IMR-90 (cell line): ENCODE data around the gene CTNS. TPM values are rescaled to one million over a fixed set of nuclear protein-coding genes. Genes with fewer than 3 reads are reported as not detected.

ENCODE experiments used
- ATAC-seq: fragments of 200-7000 bp; cut with Tn5 transposase; 2 replicates; pipeline ENCODE4 v1.9.1; 2020; ENCODE audit warnings: low read depth, mild to moderate bottlenecking, moderate library complexity
- BruUV-seq: library from RNA; stranded (reverse); fragments of 400-500 nt; replicated peaks from 2 replicates; lab custom pipeline; 2021; lab: Mats Ljungman, UMichigan
- CTCF ChIA-PET: fragments of 300-600 bp; formaldehyde crosslinking; extraction: SDS; loops from one replicate; lab custom pipeline; 2021; ENCODE audit warnings: antibody characterized with exemption; lab: Yijun Ruan, JAX
- POLR2A ChIA-PET: fragments of 300-600 bp; sonication (Branson Sonifier 250); formaldehyde crosslinking; loops from one replicate; lab custom pipeline; 2022; ENCODE audit warnings: antibody characterized with exemption; ENCODE audit not compliant: unreplicated experiment; lab: Charles Lee
- DNase-seq: peaks from one replicate; pipeline ENCODE4 v3.0.0; 2013
- H2AFZ ChIP-seq: replicated peaks from 2 replicates; pipeline ENCODE3; 2013; ENCODE audit warnings: low read length, mild to moderate bottlenecking; ENCODE audit not compliant: poor library complexity
- H2AK5ac ChIP-seq: 2 replicates; pipeline ENCODE4 v1.6.1; 2013; ENCODE audit warnings: low read depth, low read length, inconsistent platforms
- H2AK9ac ChIP-seq: replicated peaks from 2 replicates; pipeline ENCODE3; 2013; ENCODE audit warnings: mild to moderate bottlenecking, low read depth, low read length, moderate library complexity; ENCODE audit not compliant: poor library complexity
- H2BK120ac ChIP-seq: 2 replicates; pipeline ENCODE4 v1.6.1; 2013; ENCODE audit warnings: low read depth, low read length, inconsistent platforms
- H2BK15ac ChIP-seq: 3 replicates; pipeline ENCODE4 v1.6.1; 2013; ENCODE audit warnings: low read depth, low read length, inconsistent platforms
- H2BK20ac ChIP-seq: 2 replicates; pipeline ENCODE4 v1.6.1; 2013; ENCODE audit warnings: low read depth, mild to moderate bottlenecking, inconsistent platforms, low read length, moderate library complexity
- H2BK5ac ChIP-seq: 2 replicates; pipeline ENCODE4 v1.6.1; 2013; ENCODE audit warnings: mild to moderate bottlenecking, low read depth, low read length, inconsistent platforms; ENCODE audit not compliant: poor library complexity, severe bottlenecking
- H3K14ac ChIP-seq: replicated peaks from 2 replicates; pipeline ENCODE4 v1.6.1; 2013; ENCODE audit warnings: low read depth, low read length, inconsistent platforms
- H3K18ac ChIP-seq: 2 replicates; pipeline ENCODE4 v1.6.1; 2013; ENCODE audit warnings: low read depth, low read length, control low read depth
- H3K23ac ChIP-seq: 2 replicates; pipeline ENCODE4 v1.6.1; 2013; ENCODE audit warnings: low read depth, low read length, inconsistent platforms
- H3K27ac ChIP-seq: 2 replicates; pipeline ENCODE4 v1.5.1; 2013; ENCODE audit warnings: mild to moderate bottlenecking, control low read depth, low read length; ENCODE audit not compliant: insufficient read depth
- H3K27me3 ChIP-seq: 2 replicates; pipeline ENCODE4 v1.6.1; 2013; ENCODE audit warnings: low read length; ENCODE audit not compliant: control insufficient read depth, insufficient read depth
- H3K36me3 ChIP-seq: 2 replicates; pipeline ENCODE4 v1.6.1; 2013; ENCODE audit warnings: low read length, mixed read lengths; ENCODE audit not compliant: control insufficient read depth, insufficient read depth
- H3K4ac ChIP-seq: 2 replicates; pipeline ENCODE4 v1.6.1; 2013; ENCODE audit warnings: low read depth, low read length, inconsistent platforms
- H3K4me1 ChIP-seq: 2 replicates; pipeline ENCODE4 v1.6.1; 2013; ENCODE audit warnings: low read length, mixed read lengths; ENCODE audit not compliant: control insufficient read depth, insufficient read depth
- H3K4me2 ChIP-seq: 2 replicates; pipeline ENCODE4 v1.6.1; 2013; ENCODE audit warnings: low read depth, mild to moderate bottlenecking, control low read depth, low read length, moderate library complexity
- H3K4me3 ChIP-seq: 2 replicates; pipeline ENCODE4 v1.5.1; 2013; ENCODE audit warnings: low read depth, mild to moderate bottlenecking, control low read depth, low read length, moderate library complexity; ENCODE audit not compliant: insufficient read depth
- H3K56ac ChIP-seq: 2 replicates; pipeline ENCODE4 v1.6.1; 2013; ENCODE audit warnings: low read length, inconsistent platforms; ENCODE audit not compliant: insufficient read depth; ENCODE audit errors: extremely low read depth
- H3K79me1 ChIP-seq, 2 experiments: 2 replicates each; pipeline ENCODE4 v1.6.1; 2013; ENCODE audit warnings: low read length in 2 of 2, inconsistent platforms in 1 of 2, low read depth in 1 of 2
- H3K9ac ChIP-seq: 2 replicates; pipeline ENCODE4 v1.6.1; 2013; ENCODE audit warnings: low read depth, low read length, control low read depth
- H3K9me1 ChIP-seq: 2 replicates; pipeline ENCODE4 v1.6.1; 2013; ENCODE audit warnings: low read length, inconsistent platforms; ENCODE audit not compliant: insufficient read depth
- H3K9me3 ChIP-seq: 2 replicates; pipeline ENCODE4 v1.6.1; 2013; ENCODE audit warnings: low read length; ENCODE audit not compliant: control insufficient read depth, insufficient read depth
- H4K20me1 ChIP-seq: 2 replicates; pipeline ENCODE4 v1.6.1; 2013; ENCODE audit warnings: low read length, inconsistent platforms; ENCODE audit not compliant: insufficient read depth
- H4K5ac ChIP-seq: 2 replicates; pipeline ENCODE4 v1.6.1; 2013; ENCODE audit warnings: mild to moderate bottlenecking, low read depth, low read length, control low read depth
- H4K8ac ChIP-seq, 2 experiments: 2 replicates each; pipeline ENCODE4 v1.6.1; 2013; ENCODE audit warnings: low read depth in 2 of 2, low read length in 2 of 2, control low read depth in 1 of 2, inconsistent platforms in 1 of 2
- H4K91ac ChIP-seq: 2 replicates; pipeline ENCODE4 v1.6.1; 2013; ENCODE audit warnings: low read depth, low read length, inconsistent platforms; ENCODE audit not compliant: insufficient read depth
- BHLHE40 ChIP-seq: fragments of 150-350 bp; IDR thresholded peaks from 2 replicates; pipeline ENCODE4 v1.6.1; 2016; ENCODE audit warnings: mild to moderate bottlenecking, low read depth, low read length
- CEBPB ChIP-seq: IDR thresholded peaks from 2 replicates; pipeline ENCODE4 v1.6.1; 2012; ENCODE audit warnings: low read depth, low read length, improper control_type of control experiment
- CHD1 ChIP-seq: IDR thresholded peaks from 2 replicates; pipeline ENCODE4 v1.6.1; 2012; ENCODE audit warnings: low read depth, low read length, improper control_type of control experiment
- CTCF ChIP-seq: conservative IDR thresholded peaks from 2 replicates; pipeline ENCODE4 v1.5.1; 2012; ENCODE audit warnings: mild to moderate bottlenecking, low read depth, low read length, improper control_type of control experiment
- ELK1 ChIP-seq: fragments of 150-350 bp; IDR thresholded peaks from 2 replicates; pipeline ENCODE4 v1.6.1; 2016; ENCODE audit warnings: low read depth, mild to moderate bottlenecking, low read length, moderate library complexity, borderline replicate concordance
- FOS ChIP-seq: fragments of 150-350 bp; IDR thresholded peaks from 2 replicates; pipeline ENCODE4 v1.6.1; 2016; ENCODE audit warnings: low read depth, low read length
- MAFK ChIP-seq: IDR thresholded peaks from 2 replicates; pipeline ENCODE4 v1.6.1; 2012; ENCODE audit warnings: low read depth, low read length, improper control_type of control experiment
- MAZ ChIP-seq: IDR thresholded peaks from 2 replicates; pipeline ENCODE4 v1.6.1; 2012; ENCODE audit warnings: low read depth, mild to moderate bottlenecking, low read length, improper control_type of control experiment, moderate library complexity, borderline replicate concordance
- MXI1 ChIP-seq: IDR thresholded peaks from 2 replicates; pipeline ENCODE4 v1.6.1; 2012; ENCODE audit warnings: low read depth, mild to moderate bottlenecking, low read length, moderate library complexity, borderline replicate concordance
- NFE2L2 ChIP-seq: fragments of 150-350 bp; IDR thresholded peaks from 2 replicates; pipeline ENCODE4 v1.6.1; 2016; ENCODE audit warnings: low read depth, mild to moderate bottlenecking, low read length
- POLR2A ChIP-seq: IDR thresholded peaks from 2 replicates; pipeline ENCODE4 v1.6.1; 2012; ENCODE audit warnings: mild to moderate bottlenecking, low read depth, low read length
- RAD21 ChIP-seq: IDR thresholded peaks from 2 replicates; pipeline ENCODE4 v1.6.1; 2012; ENCODE audit warnings: low read length, improper control_type of control experiment
- RCOR1 ChIP-seq: IDR thresholded peaks from 2 replicates; pipeline ENCODE4 v1.6.1; 2012; ENCODE audit warnings: mild to moderate bottlenecking, low read length, improper control_type of control experiment; ENCODE audit not compliant: insufficient replicate concordance
- RFX5 ChIP-seq: IDR thresholded peaks from 2 replicates; pipeline ENCODE4 v1.8.0; 2012; ENCODE audit warnings: low read depth, mild to moderate bottlenecking, low read length, moderate library complexity
- SMC3 ChIP-seq: fragments of 150-350 bp; IDR thresholded peaks from 2 replicates; pipeline ENCODE4 v1.6.1; 2016; ENCODE audit warnings: low read depth, mild to moderate bottlenecking, antibody characterized with exemption, low read length, moderate library complexity
- USF2 ChIP-seq: fragments of 150-350 bp; IDR thresholded peaks from 2 replicates; pipeline ENCODE4 v1.6.1; 2017; ENCODE audit warnings: mild to moderate bottlenecking, antibody characterized with exemption, low read length, low read depth
- WGBS, 2 experiments: methylation state at CpG; one replicate each; pipeline versions ENCODE4 v1.1.5 to v1.1.7; 2013; ENCODE audit warnings: missing lambda C conversion rate in 2 of 2; ENCODE audit not compliant: insufficient read length in 1 of 2; ENCODE audit errors: extremely low coverage in 2 of 2; 5-methylcytosine and 5-hydroxymethylcytosine counted together
- dilution Hi-C: fragments of 300-500 bp; cut with HindIII; formaldehyde crosslinking; loops from one replicate; pipeline ENCODE4 v1.14.3; 2018; ENCODE audit warnings: low sequenced_read_pairs; ENCODE audit not compliant: unreplicated experiment
- in situ Hi-C: fragments of 300-500 bp; cut with MboI; formaldehyde crosslinking; loops from 3 replicates; pipeline ENCODE4 v1.14.3; 2019; ENCODE audit warnings: low sequenced_read_pairs, inconsistent platforms, mixed read lengths
- intact Hi-C: fragments of 100-400 bp; cut with micrococcal nuclease; formaldehyde crosslinking; loops from 2 replicates; pipeline ENCODE4 v1.10.0; 2022
- polyA plus RNA-seq, 3 experiments: library from polyadenylated mRNA; depleted of rRNA; stranded (reverse); fragments of >200 nt; gene quantifications; 2 replicates each; pipeline ENCODE4 v1.2.3, GENCODE V29; 2012; ENCODE audit warnings: low replicate concordance in 1 of 3
- total RNA-seq: library from RNA; depleted of rRNA; stranded (reverse); fragments of >200 nt; gene quantifications from 2 replicates; pipeline ENCODE4 v1.2.3, GENCODE V29; 2012

CTNS gene
- total and polyA plus RNA-seq, 2 of the 4 experiments (the other 2 are of a cell fraction) = 4.7 to 5.3 TPM

GRCh38 chr17:3691617-3692067 lies 55.1 kb downstream of the CTNS start:
- ChIA-PET POLR2A (no interaction called here), CTCF (no interaction called here)
- H2BK15ac ChIP-seq = no peak overlapping the region
- TF ChIP-seq MAZ (no peak), CTCF (no peak), RAD21 (no peak), NFE2L2 (no peak), MAFK (no peak), CEBPB (no peak), ELK1 (no peak), RCOR1 (no peak), RFX5 (no peak), MXI1 (no peak), SMC3 (no peak), BHLHE40 (no peak), USF2 (no peak), CHD1 (no peak), POLR2A (no peak), FOS (no peak)
- no peak overlapping the region for H4K8ac ChIP-seq
- dilution Hi-C loops (no loop called here), in situ Hi-C loops (no loop called here), intact Hi-C loops (no loop called here)
- no peaks in the 10 kb centered on the region for H4K20me1 ChIP-seq
- no peak for ATAC-seq
- no peaks in the 10 kb centered on the region for H3K79me1 ChIP-seq
- peaks cover 10% of the 10 kb centered on the region for H3K27me3 ChIP-seq
- H3K23ac ChIP-seq = no peak overlapping the region
- H3K9me3 ChIP-seq = no peaks in the 10 kb centered on the region
- H2BK5ac ChIP-seq = no peak overlapping the region
- no peak overlapping the region for H2BK20ac ChIP-seq
- no peak overlapping the region for H3K18ac ChIP-seq
- no peak overlapping the region for H3K4me2 ChIP-seq
- H3K9me1 ChIP-seq = no peaks in the 10 kb centered on the region
- no peak overlapping the region for H3K14ac ChIP-seq
- H3K27ac ChIP-seq = no peak overlapping the region
- no TSS peak for BruUV-seq
- no peak overlapping the region for H3K4ac ChIP-seq
- no peak overlapping the region for H4K91ac ChIP-seq
- no peak overlapping the region for H2AK9ac ChIP-seq
- H3K9ac ChIP-seq = no peak overlapping the region
- no peak overlapping the region for H3K4me3 ChIP-seq
- no peak overlapping the region for H4K5ac ChIP-seq
- H3K4me1 ChIP-seq = peaks cover 4% of the 10 kb centered on the region; the same call in 1 of the 2 replicates
- H2AFZ ChIP-seq = no peak overlapping the region
- WGBS, 2 experiments = 83% methylated on average over 1 of the region's 16 CpGs; no CpG with 5 or more reads in 1 of the 2 experiments
- H3K36me3 ChIP-seq = no peaks in the 10 kb centered on the region
- no peak overlapping the region for H2AK5ac ChIP-seq
- no peak for DNase-seq
- no peak overlapping the region for H2BK120ac ChIP-seq
- H3K56ac ChIP-seq = no peak overlapping the region
